Ammon's horn (tissue), 1 donor: ENCODE results near the gene DOC2A.
"Not testable (repeated sequence)": the region's sequence is repeated elsewhere in the genome, so short reads cannot be mapped to it uniquely, and the experiment has no call there.

Experiments
- DNase-seq: peaks from one replicate; pipeline ENCODE4 v3.0.0-alpha.2; 2016; ENCODE audit warnings: low spot score

Gene DOC2A

GRCh38 chr16:29972992-29973383 lies 37.8 kb downstream of the DOC2A start:
- DNase-seq: no peak

DNA sequence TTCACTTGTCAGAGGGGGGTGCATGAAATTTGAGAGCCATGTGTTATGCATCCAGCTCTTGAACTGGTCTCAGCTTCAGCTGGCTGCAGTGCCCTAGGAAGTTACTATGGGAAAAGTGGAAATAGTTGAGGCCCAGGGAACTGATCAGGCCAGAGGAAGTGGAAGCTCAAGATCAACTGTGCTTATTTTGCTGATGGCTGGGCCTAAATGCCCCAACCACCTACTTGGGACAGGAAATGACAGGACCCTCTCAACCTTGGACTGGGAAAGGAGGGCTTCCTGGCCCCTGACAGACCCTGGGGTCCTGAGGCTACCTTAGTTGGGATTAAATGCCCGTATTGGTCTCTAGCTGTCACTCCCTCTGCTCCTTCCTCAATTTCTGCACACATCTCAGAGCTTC lies 38.3 kb downstream of the DOC2A start:
- DNase-seq: no peak

GRCh38 chr16:29971304-29971703 lies 39.5 kb downstream of the DOC2A start:
- DNase-seq: no peak

GRCh38 chr16:29968205-29968604 lies 42.6 kb downstream of the DOC2A start:
- no peak for DNase-seq

DNA sequence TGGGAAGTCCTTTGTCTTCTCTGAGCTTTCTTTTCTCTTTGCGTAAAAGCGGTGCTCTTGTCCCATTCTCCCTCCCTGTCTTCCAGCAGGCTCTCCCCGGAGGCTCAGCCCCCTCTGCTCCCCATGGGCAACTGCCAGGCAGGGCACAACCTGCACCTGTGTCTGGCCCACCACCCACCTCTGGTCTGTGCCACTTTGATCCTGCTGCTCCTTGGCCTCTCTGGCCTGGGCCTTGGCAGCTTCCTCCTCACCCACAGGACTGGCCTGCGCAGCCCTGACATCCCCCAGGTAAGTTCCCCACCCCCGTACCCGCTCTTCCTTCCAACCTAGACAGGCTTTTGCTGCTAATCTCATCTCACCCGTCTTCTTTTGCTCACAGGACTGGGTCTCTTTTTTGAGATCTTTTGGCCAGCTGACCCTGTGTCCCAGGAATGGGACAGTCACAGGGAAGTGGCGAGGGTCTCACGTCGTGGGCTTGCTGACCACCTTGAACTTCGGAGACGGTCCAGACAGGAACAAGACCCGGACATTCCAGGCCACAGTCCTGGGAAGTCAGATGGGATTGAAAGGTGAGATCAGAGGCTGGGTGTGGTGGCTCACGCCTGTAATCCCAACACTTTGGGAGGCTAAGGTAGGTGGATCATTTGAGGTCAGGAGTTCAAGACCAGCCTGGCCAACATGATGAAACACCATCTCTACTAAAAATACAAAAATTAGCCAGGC lies 47.6 kb downstream of the DOC2A start:
- no peak for DNase-seq

- DNase-seq: peak; percentile 51
Measured at GRCh38 chr16:29962344-29962994, 48.4 kb downstream of the DOC2A start.

- DNase-seq: peak; percentile 90
Measured at GRCh38 chr16:29961479-29962343, 49.1 kb downstream of the DOC2A start, which contains the start of gene TMEM219. TMEM219 (plus strand) TSS chr16:29962079; CDS start chr16:29963144, 1,065 bp downstream.

GRCh38 chr16:29961127-29961478 lies 49.7 kb downstream of the DOC2A start:
- DNase-seq: no peak

GRCh38 chr16:29959821-29960220 lies 51.0 kb downstream of the DOC2A start:
- DNase-seq: not testable (repeated sequence)

- DNase-seq: no peak
Measured at GRCh38 chr16:29959293-29959692, 51.5 kb downstream of the DOC2A start.

GRCh38 chr16:29958756-29959155 lies 52.1 kb downstream of the DOC2A start:
- DNase-seq: no peak
